ENCODE measurements around the gene COQ2. TPM values are rescaled to one million over a fixed set of nuclear protein-coding genes. Genes with fewer than 3 reads are reported as not detected.
"Not testable (repeated sequence)": the region's sequence is repeated elsewhere in the genome, so short reads cannot be mapped to it uniquely, and the experiment has no call there.

COQ2 gene
- total RNA-seq, 1 donor from 2014 or later: 17.1 TPM

DNA sequence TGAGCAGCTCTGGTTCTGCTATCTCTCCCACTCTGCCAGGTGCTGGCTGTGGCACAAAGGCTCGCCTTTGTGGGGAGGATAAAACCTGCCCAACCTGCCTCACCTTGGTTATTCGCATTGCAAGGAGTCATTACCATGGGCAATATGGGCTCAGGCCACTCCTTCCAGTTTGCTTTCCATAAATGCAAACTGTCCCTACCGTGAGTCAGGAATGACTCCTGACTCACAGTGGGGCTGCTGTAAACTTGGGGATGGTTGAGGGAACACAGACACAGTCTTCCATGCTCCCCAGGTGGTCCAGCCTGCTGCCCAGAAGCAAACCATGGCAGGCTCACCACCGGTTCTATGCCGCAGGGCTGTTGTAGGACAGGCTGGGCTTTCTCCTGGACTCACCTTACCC, 36.1 kb downstream of the COQ2 start:
- peak; percentile 32 for DNase-seq (ENCODE audit: low read depth)

GRCh38 chr4:83247415-83248357, 36.9 kb downstream of the COQ2 start:
- no peak for DNase-seq (ENCODE audit: low read depth)

GRCh38 chr4:83241132-83241531, 43.5 kb downstream of the COQ2 start:
- DNase-seq (ENCODE audit: low read depth): no peak

GRCh38 chr4:83240379-83240875, 44.2 kb downstream of the COQ2 start:
- DNase-seq (ENCODE audit: low read depth): no peak

- DNase-seq (ENCODE audit: low read depth): no peak
Observed at GRCh38 chr4:83238393-83239248, 46.0 kb downstream of the COQ2 start.

- DNase-seq (ENCODE audit: low read depth): no peak
Observed at GRCh38 chr4:83237591-83237990, 47.0 kb downstream of the COQ2 start.

DNA sequence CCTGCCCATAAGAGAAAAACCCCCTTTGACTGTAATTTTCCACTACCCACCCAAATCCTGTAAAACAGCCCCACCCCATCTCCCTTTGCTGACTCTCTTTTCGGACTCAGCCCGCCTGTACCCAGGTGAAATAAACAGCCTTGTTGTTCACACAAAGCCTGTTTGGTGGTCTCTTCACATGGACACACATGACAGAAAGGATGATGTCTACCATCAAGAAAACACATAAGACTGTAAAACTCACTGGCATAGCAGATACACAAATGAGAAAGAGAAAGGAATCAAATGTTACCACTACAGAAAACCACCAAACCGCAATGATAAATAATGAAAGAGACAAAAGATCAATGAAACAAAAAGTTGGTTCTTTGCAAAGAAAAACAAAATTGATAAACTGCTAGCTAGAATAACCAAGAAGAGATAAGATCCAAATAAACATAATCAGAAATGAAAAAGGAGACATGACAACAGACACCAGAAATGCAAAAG, 48.9 kb downstream of the COQ2 start:
- not testable (repeated sequence) for DNase-seq (ENCODE audit: low read depth)

DNA sequence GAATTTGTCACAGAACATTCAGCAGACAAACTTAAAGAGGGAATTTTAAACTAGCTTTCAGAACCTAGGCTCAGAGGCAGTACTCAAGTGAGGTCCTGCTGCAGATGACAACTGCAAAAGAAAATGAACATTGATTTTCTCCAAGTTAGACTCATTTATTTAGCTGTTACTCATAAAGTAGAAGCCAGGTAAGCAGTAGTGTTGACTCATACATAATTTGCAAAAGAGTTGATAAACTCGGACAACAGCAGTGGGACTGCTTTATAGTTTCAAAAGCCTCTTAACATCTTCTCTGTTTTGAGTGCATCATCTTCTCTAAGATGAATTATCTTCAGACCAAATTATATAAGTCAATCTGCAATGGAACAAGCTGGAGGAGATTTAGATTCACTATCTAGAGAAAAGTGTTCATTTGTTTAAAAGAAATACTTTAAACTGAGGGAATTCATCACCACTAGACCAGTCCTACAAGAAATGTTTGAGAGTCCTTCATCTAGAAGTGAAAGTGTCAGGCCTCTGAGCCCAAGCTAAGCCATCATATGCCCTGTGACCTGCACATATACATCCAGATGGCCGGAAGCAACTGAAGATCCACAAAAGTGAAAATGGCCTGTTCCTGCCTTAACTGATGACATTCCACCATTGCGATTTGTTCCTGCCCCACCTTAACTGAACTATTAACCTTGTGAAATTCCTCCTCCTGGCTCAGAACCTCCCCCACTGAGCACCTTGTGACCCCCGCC, 49.5 kb downstream of the COQ2 start:
- DNase-seq (ENCODE audit: low read depth): no peak

DNA sequence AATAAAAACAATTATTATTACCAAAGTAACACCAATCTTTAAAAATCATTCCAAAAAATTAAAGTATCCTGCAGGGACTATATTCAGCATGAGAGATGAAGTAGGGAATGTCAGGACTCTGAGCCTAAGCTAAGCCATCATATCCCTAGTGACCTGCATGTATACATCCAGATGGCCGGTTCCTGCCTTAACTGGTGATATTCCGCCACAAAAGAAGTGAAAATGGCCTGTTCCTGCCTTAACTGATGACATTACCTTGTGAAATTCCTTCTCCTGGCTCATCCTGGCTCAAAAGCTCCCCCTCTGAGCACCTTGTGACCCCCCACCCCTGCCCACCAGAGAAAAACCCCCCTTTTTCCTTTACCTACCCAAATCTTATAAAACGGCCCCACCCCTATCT, 50.2 kb downstream of the COQ2 start:
- not testable (repeated sequence) for DNase-seq (ENCODE audit: low read depth)

- no peak for DNase-seq (ENCODE audit: low read depth)
Observed at GRCh38 chr4:83232082-83232481, 52.5 kb downstream of the COQ2 start.

GRCh38 chr4:83231620-83232076, 53.0 kb downstream of the COQ2 start:
- DNase-seq (ENCODE audit: low read depth): peak; percentile 61

- DNase-seq (ENCODE audit: low read depth): no peak
Observed at GRCh38 chr4:83230928-83231327, 53.7 kb downstream of the COQ2 start.

DNA sequence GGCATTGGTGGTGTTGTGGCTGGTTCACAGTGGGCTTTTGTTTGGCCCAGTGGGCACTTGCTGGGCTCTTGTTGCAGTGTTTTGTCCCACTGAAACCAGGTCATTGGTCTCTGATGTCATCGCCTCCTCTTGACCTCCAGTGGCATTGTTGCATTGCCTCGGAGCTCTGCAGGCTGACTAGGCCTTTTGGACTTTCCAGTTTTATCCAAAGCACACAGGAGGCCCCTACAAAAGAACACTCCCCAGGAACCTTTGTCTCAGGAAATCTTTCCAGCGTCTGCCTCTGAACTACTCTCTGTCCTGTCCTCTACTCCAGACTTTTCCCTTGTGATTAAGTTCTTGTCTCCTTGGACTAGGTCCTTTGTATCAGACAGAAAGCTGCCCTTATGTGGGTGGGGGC, 54.8 kb downstream of the COQ2 start:
- no peak for DNase-seq (ENCODE audit: low read depth)

- DNase-seq (ENCODE audit: low read depth): no peak
Observed at GRCh38 chr4:83228231-83228630, 56.4 kb downstream of the COQ2 start.

DNA sequence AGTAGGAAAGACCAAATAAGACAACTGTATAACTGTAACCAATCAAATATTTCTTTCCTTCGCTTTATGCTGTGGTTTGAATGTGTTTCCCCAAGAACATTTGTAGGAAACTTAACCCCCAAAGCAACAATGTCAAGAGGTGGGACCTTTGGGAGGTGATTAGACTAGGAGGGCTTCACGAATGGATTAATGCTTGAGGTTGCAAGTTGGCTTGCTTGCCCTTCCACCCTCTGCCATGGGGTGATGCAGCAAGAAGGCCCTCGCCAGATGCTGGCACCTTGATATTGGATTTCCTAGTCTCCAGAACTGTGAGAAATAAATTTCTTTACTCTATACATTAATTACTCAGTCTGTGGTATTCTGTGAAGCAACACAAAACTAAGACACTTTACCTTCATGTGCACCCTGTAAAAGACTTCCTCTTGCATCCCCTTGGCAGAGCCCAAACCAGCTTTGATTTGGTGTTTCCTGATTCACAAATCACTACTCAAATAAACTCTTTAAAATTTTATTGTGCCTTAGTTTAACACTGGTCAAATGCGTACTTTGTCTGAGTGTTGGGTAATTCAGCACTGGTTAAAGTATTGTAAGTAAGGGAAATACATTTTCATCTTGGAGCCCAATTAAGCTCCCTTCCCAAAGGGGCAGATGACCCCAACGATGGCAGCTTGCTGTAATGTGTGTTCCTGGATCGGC, 59.9 kb downstream of the COQ2 start:
- DNase-seq (ENCODE audit: low read depth): no peak

DNA sequence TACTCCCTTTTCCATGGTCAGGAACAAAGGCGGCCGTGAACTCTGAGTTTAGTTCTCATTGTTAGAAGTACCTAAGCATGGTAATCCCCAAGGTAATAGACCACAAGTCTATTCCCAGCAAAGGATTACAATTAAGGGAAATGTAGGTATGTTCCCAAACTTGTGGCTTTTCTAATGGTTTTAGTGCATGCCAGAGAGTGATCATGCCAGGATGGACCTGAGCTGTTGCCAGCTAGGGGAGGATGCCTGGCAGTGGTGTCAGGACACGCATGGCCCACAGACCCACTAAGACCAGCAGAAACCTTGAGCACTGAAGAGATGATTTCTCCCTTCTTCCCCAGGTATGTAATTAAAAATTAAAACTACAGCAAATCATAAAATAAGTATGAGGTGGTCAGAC, 60.8 kb downstream of the COQ2 start:
- peak; percentile 38 for DNase-seq (ENCODE audit: low read depth)

GRCh38 chr4:83221897-83222441, 62.6 kb downstream of the COQ2 start:
- no peak for DNase-seq (ENCODE audit: low read depth)

DNA sequence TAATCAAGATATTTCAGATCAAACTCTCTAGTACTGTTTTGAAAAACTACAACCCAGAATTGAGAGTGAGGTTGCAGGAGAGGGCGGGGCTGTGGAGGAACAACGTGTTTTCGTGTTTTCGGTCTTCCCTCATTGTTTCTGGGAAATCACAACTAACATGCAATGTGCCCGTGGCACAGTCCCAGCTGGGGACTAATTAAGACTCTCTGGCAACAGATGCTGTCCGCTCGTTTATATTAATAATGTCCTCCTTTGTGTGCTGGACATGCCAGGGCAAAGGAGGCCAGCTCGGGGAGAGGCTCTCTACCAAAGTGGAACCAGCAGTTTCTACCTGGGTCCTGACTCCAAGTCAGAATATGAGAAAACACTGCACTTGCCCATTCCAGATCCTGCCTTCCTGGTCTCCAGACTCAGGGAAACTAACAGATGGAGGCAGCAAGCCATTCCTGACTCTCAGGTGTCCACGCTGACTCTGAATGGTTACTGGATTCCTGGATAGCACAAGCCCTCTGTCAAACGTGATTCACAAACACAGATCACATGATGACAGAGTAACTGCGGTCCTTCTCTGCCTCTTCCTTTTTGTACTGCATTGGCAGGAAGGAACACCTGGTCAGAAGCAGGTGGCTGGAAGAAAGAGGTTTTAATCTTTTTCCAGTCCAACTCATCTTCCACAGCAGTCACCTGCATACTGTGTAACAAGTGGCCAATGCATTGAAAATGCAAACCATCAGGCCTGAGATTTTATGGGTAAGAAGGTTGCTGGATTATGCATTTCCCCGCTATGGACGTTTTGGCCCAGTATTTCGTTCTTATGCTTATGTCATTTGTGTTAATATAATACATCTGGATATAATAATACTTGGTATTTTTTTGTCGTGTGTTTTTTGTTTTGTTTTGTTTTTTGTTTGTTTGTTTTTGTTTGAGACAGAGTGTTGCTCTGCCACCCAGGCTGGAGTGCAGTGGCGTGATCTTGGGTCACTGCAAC, 65.0 kb downstream of the COQ2 start:
- no peak for DNase-seq (ENCODE audit: low read depth)
